ENCODE results near the gene COL1A1. TPM values are rescaled to one million over a fixed set of nuclear protein-coding genes. Genes with fewer than 3 reads are reported as not detected.
A peak's percentile ranks its signal among the peaks of the same experiment; 100 is the strongest.

The COL1A1 gene
- polyA plus RNA-seq, 4 donors = 2.2 to 320 (median 27.2) TPM

GRCh38 chr17:50165466-50165865, 36.0 kb downstream of the COL1A1 start:
- no peaks in the 10 kb centered on the region for H3K9me3 ChIP-seq (ENCODE audit: control insufficient read depth in 2 of 2, insufficient read depth in 1 of 2, low read depth in 1 of 2, low read length in 1 of 2)
- no peaks in the 10 kb centered on the region for H3K36me3 ChIP-seq (ENCODE audit: control insufficient read depth in 3 of 3, insufficient read depth in 2 of 3, low read depth in 1 of 3, low read length in 3 of 3)
- peaks cover 0 to 9% (median 0%) of the 10 kb centered on the region in 3 donors for H3K4me1 ChIP-seq (ENCODE audit: control insufficient read depth in 3 of 3, insufficient read depth in 2 of 3, low read depth in 1 of 3, low read length in 2 of 3)
- 86 to 93% (median 88%) methylated on average over 3 of the region's 3 CpGs for WGBS, 3 donors
- DNase-seq (no peak), FAIRE-seq (no peak)
- H3K27ac ChIP-seq (ENCODE audit: low read depth in 1 of 3, low read length in 2 of 3) = peak overlapping the region in 1 of 3 donors; percentile 47
- H3K27me3 ChIP-seq (ENCODE audit: control insufficient read depth in 3 of 3, insufficient read depth in 3 of 3, low read length in 3 of 3) = peaks cover 0 to 17% (median 0%) of the 10 kb centered on the region in 3 donors
- H3K4me3 ChIP-seq (ENCODE audit: low read depth in 1 of 3, low read length in 3 of 3) = no peak overlapping the region

- Histone ChIP-seq H3K27me3 (ENCODE audit: control insufficient read depth in 3 of 3, insufficient read depth in 3 of 3, low read length in 3 of 3) (peaks cover 0 to 17% (median 0%) of the 10 kb centered on the region in 3 donors), H3K9me3 (ENCODE audit: control insufficient read depth in 2 of 2, insufficient read depth in 1 of 2, low read depth in 1 of 2, low read length in 1 of 2) (no peaks in the 10 kb centered on the region), H3K27ac (ENCODE audit: low read depth in 1 of 3, low read length in 2 of 3) (no peak overlapping the region), H3K36me3 (ENCODE audit: control insufficient read depth in 3 of 3, insufficient read depth in 2 of 3, low read depth in 1 of 3, low read length in 3 of 3) (no peaks in the 10 kb centered on the region), H3K4me3 (ENCODE audit: low read depth in 1 of 3, low read length in 3 of 3) (no peak overlapping the region), H3K4me1 (ENCODE audit: control insufficient read depth in 3 of 3, insufficient read depth in 2 of 3, low read depth in 1 of 3, low read length in 2 of 3) (peaks cover 0 to 9% (median 0%) of the 10 kb centered on the region in 3 donors)
- WGBS, 3 donors = 83 to 91% (median 90%) methylated on average over 9 of the region's 9 CpGs
- DNase-seq = no peak
- no peak for FAIRE-seq
These were observed 36.4 kb downstream of the COL1A1 start for GRCh38 chr17:50165066-50165465.

GRCh38 chr17:50164697-50164988, 36.8 kb downstream of the COL1A1 start:
- 82 to 90% (median 85%) methylated on average over 2 of the region's 2 CpGs for WGBS, 3 donors
- Histone ChIP-seq H3K4me1 (ENCODE audit: control insufficient read depth in 3 of 3, insufficient read depth in 2 of 3, low read depth in 1 of 3, low read length in 2 of 3) (peaks cover 0 to 9% (median 0%) of the 10 kb centered on the region in 3 donors), H3K9me3 (ENCODE audit: control insufficient read depth in 2 of 2, insufficient read depth in 1 of 2, low read depth in 1 of 2, low read length in 1 of 2) (no peaks in the 10 kb centered on the region), H3K27me3 (ENCODE audit: control insufficient read depth in 3 of 3, insufficient read depth in 3 of 3, low read length in 3 of 3) (peaks cover 0 to 17% (median 0%) of the 10 kb centered on the region in 3 donors), H3K4me3 (ENCODE audit: low read depth in 1 of 3, low read length in 3 of 3) (no peak overlapping the region), H3K27ac (ENCODE audit: low read depth in 1 of 3, low read length in 2 of 3) (no peak overlapping the region), H3K36me3 (ENCODE audit: control insufficient read depth in 3 of 3, insufficient read depth in 2 of 3, low read depth in 1 of 3, low read length in 3 of 3) (no peaks in the 10 kb centered on the region)
- no peak for DNase-seq
- no peak for FAIRE-seq

GRCh38 chr17:50163843-50164696, 37.4 kb downstream of the COL1A1 start:
- H3K4me3 ChIP-seq (ENCODE audit: low read depth in 1 of 3, low read length in 3 of 3) = no peak overlapping the region
- WGBS, 3 donors = 73 to 91% (median 83%) methylated on average over 9 to 11 of the region's 11 CpGs
- DNase-seq = no peak
- peaks cover 0 to 7% (median 0%) of the 10 kb centered on the region in 3 donors for H3K4me1 ChIP-seq (ENCODE audit: control insufficient read depth in 3 of 3, insufficient read depth in 2 of 3, low read depth in 1 of 3, low read length in 2 of 3)
- no peak overlapping the region for H3K27ac ChIP-seq (ENCODE audit: low read depth in 1 of 3, low read length in 2 of 3)
- H3K36me3 ChIP-seq (ENCODE audit: control insufficient read depth in 3 of 3, insufficient read depth in 2 of 3, low read depth in 1 of 3, low read length in 3 of 3) = no peaks in the 10 kb centered on the region
- no peaks in the 10 kb centered on the region for H3K9me3 ChIP-seq (ENCODE audit: control insufficient read depth in 2 of 2, insufficient read depth in 1 of 2, low read depth in 1 of 2, low read length in 1 of 2)
- FAIRE-seq = no peak
- H3K27me3 ChIP-seq (ENCODE audit: control insufficient read depth in 3 of 3, insufficient read depth in 3 of 3, low read length in 3 of 3) = peaks cover 0 to 17% (median 0%) of the 10 kb centered on the region in 3 donors

GRCh38 chr17:50162466-50163254, 38.8 kb downstream of the COL1A1 start:
- peaks cover 0 to 14% (median 0%) of the 10 kb centered on the region in 3 donors for H3K27me3 ChIP-seq (ENCODE audit: control insufficient read depth in 3 of 3, insufficient read depth in 3 of 3, low read length in 3 of 3)
- WGBS, 3 donors = 64 to 70% (median 66%) methylated on average over 8 of the region's 8 CpGs
- H3K9me3 ChIP-seq (ENCODE audit: control insufficient read depth in 2 of 2, insufficient read depth in 1 of 2, low read depth in 1 of 2, low read length in 1 of 2) = no peaks in the 10 kb centered on the region
- no peak overlapping the region for H3K4me3 ChIP-seq (ENCODE audit: low read depth in 1 of 3, low read length in 3 of 3)
- no peak overlapping the region for H3K27ac ChIP-seq (ENCODE audit: low read depth in 1 of 3, low read length in 2 of 3)
- DNase-seq (no peak), FAIRE-seq (no peak)
- H3K36me3 ChIP-seq (ENCODE audit: control insufficient read depth in 3 of 3, insufficient read depth in 2 of 3, low read depth in 1 of 3, low read length in 3 of 3) = no peaks in the 10 kb centered on the region
- peaks cover 0 to 5% (median 0%) of the 10 kb centered on the region in 3 donors for H3K4me1 ChIP-seq (ENCODE audit: control insufficient read depth in 3 of 3, insufficient read depth in 2 of 3, low read depth in 1 of 3, low read length in 2 of 3)

GRCh38 chr17:50161911-50162288, 39.5 kb downstream of the COL1A1 start:
- no peak overlapping the region for H3K27ac ChIP-seq (ENCODE audit: low read depth in 1 of 3, low read length in 2 of 3)
- DNase-seq = no peak
- WGBS, 3 donors = 49 to 55% (median 53%) methylated on average over 16 of the region's 16 CpGs
- no peaks in the 10 kb centered on the region for H3K9me3 ChIP-seq (ENCODE audit: control insufficient read depth in 2 of 2, insufficient read depth in 1 of 2, low read depth in 1 of 2, low read length in 1 of 2)
- no peak for FAIRE-seq
- H3K4me3 ChIP-seq (ENCODE audit: low read depth in 1 of 3, low read length in 3 of 3) = no peak overlapping the region
- peaks cover 0 to 5% (median 0%) of the 10 kb centered on the region in 3 donors for H3K4me1 ChIP-seq (ENCODE audit: control insufficient read depth in 3 of 3, insufficient read depth in 2 of 3, low read depth in 1 of 3, low read length in 2 of 3)
- H3K36me3 ChIP-seq (ENCODE audit: control insufficient read depth in 3 of 3, insufficient read depth in 2 of 3, low read depth in 1 of 3, low read length in 3 of 3) = no peaks in the 10 kb centered on the region
- peaks cover 0 to 14% (median 0%) of the 10 kb centered on the region in 3 donors for H3K27me3 ChIP-seq (ENCODE audit: control insufficient read depth in 3 of 3, insufficient read depth in 3 of 3, low read length in 3 of 3)

GRCh38 chr17:50161023-50161910, 40.2 kb downstream of the COL1A1 start:
- H3K27me3 ChIP-seq (ENCODE audit: control insufficient read depth in 3 of 3, insufficient read depth in 3 of 3, low read length in 3 of 3) = peaks cover 0 to 14% (median 0%) of the 10 kb centered on the region in 3 donors
- H3K9me3 ChIP-seq (ENCODE audit: control insufficient read depth in 2 of 2, insufficient read depth in 1 of 2, low read depth in 1 of 2, low read length in 1 of 2) = no peaks in the 10 kb centered on the region
- 1% methylated on average over 35 to 53 of the region's 53 CpGs for WGBS, 3 donors
- DNase-seq (peak; percentile 87 to 95), FAIRE-seq (no peak)
- H3K4me3 ChIP-seq (ENCODE audit: low read depth in 1 of 3, low read length in 3 of 3) = peak overlapping the region in 2 of 3 donors; percentile 31 to 47
- H3K36me3 ChIP-seq (ENCODE audit: control insufficient read depth in 3 of 3, insufficient read depth in 2 of 3, low read depth in 1 of 3, low read length in 3 of 3) = no peaks in the 10 kb centered on the region
- H3K4me1 ChIP-seq (ENCODE audit: control insufficient read depth in 3 of 3, insufficient read depth in 2 of 3, low read depth in 1 of 3, low read length in 2 of 3) = peaks cover 0 to 5% (median 0%) of the 10 kb centered on the region in 3 donors
- H3K27ac ChIP-seq (ENCODE audit: low read depth in 1 of 3, low read length in 2 of 3) = peak overlapping the region in 2 of 3 donors; percentile 39 to 49

GRCh38 chr17:50157891-50158290, 43.5 kb downstream of the COL1A1 start:
- Histone ChIP-seq H3K27me3 (ENCODE audit: control insufficient read depth in 3 of 3, insufficient read depth in 3 of 3, low read length in 3 of 3) (peaks cover 0 to 8% (median 0%) of the 10 kb centered on the region in 3 donors), H3K4me3 (ENCODE audit: low read depth in 1 of 3, low read length in 3 of 3) (no peak overlapping the region), H3K36me3 (ENCODE audit: control insufficient read depth in 3 of 3, insufficient read depth in 2 of 3, low read depth in 1 of 3, low read length in 3 of 3) (no peaks in the 10 kb centered on the region), H3K4me1 (ENCODE audit: control insufficient read depth in 3 of 3, insufficient read depth in 2 of 3, low read depth in 1 of 3, low read length in 2 of 3) (peaks cover 0 to 5% (median 0%) of the 10 kb centered on the region in 3 donors), H3K27ac (ENCODE audit: low read depth in 1 of 3, low read length in 2 of 3) (no peak overlapping the region), H3K9me3 (ENCODE audit: control insufficient read depth in 2 of 2, insufficient read depth in 1 of 2, low read depth in 1 of 2, low read length in 1 of 2) (no peaks in the 10 kb centered on the region)
- DNase-seq (no peak), FAIRE-seq (no peak)
- WGBS, 3 donors = 56 to 65% (median 63%) methylated on average over 4 of the region's 4 CpGs

Measured in small intestine (tissue), 7 donors.